ENCODE results near the gene RAG2. TPM values are rescaled to one million over a fixed set of nuclear protein-coding genes. Genes with fewer than 3 reads are reported as not detected.
A peak's percentile ranks its signal among the peaks of the same experiment; 100 is the strongest.

RAG2 gene
- not detected for polyA plus RNA-seq (2013, experiment 1 of 2)
- not detected for polyA plus RNA-seq (2013, experiment 2 of 2)

GRCh38 chr11:36598051-36598450 lies at the start of gene RAG2:
RAG2 (minus strand) TSS chr11:36598236; CDS start chr11:36594168, 4,068 bp downstream.
- Histone ChIP-seq H3K4me1 (ENCODE audit: control insufficient read depth, insufficient read depth, low read length, poor library complexity, severe bottlenecking) (peaks cover 4% of the 10 kb centered on the region), H3K9me3 (ENCODE audit: control insufficient read depth, low read length) (no peaks in the 10 kb centered on the region), H3K27ac (ENCODE audit: low read depth, low read length, severe bottlenecking) (no peak within 1 kb of the TSS), H3K4me3 (ENCODE audit: extremely low read depth, insufficient read depth, low read length, poor library complexity, severe bottlenecking) (no peak within 1 kb of the TSS), H3K36me3 (ENCODE audit: control insufficient read depth, insufficient read depth, low read length) (no peaks in the 10 kb centered on the region)
- 90 to 94% methylated on average over 2 of the region's 2 CpGs for WGBS, 2 experiments (ENCODE audit: insufficient coverage in 2 of 2)

- Histone ChIP-seq H3K9me3 (ENCODE audit: control insufficient read depth, low read length) (no peaks in the 10 kb centered on the region), H3K36me3 (ENCODE audit: control insufficient read depth, insufficient read depth, low read length) (no peaks in the 10 kb centered on the region), H3K4me3 (ENCODE audit: extremely low read depth, insufficient read depth, low read length, poor library complexity, severe bottlenecking) (no peak overlapping the region), H3K4me1 (ENCODE audit: control insufficient read depth, insufficient read depth, low read length, poor library complexity, severe bottlenecking) (no peaks in the 10 kb centered on the region), H3K27ac (ENCODE audit: low read depth, low read length, severe bottlenecking) (no peak overlapping the region)
- WGBS, 2 experiments (ENCODE audit: insufficient coverage in 2 of 2): 88% methylated on average over 1 of the region's 2 CpGs
Observed at GRCh38 chr11:36638556-36638955, 40.5 kb upstream of the RAG2 start.

GRCh38 chr11:36635066-36635862 lies 37.2 kb upstream of the RAG2 start:
- Histone ChIP-seq H3K9me3 (ENCODE audit: control insufficient read depth, low read length) (no peaks in the 10 kb centered on the region), H3K4me1 (ENCODE audit: control insufficient read depth, insufficient read depth, low read length, poor library complexity, severe bottlenecking) (no peaks in the 10 kb centered on the region), H3K36me3 (ENCODE audit: control insufficient read depth, insufficient read depth, low read length) (no peaks in the 10 kb centered on the region), H3K4me3 (ENCODE audit: extremely low read depth, insufficient read depth, low read length, poor library complexity, severe bottlenecking) (no peak overlapping the region), H3K27ac (ENCODE audit: low read depth, low read length, severe bottlenecking) (peak overlapping the region; percentile 66)
- 85 to 100% methylated on average over 1 to 2 of the region's 4 CpGs for WGBS, 2 experiments (ENCODE audit: insufficient coverage in 2 of 2)

- Histone ChIP-seq H3K4me1 (ENCODE audit: control insufficient read depth, insufficient read depth, low read length, poor library complexity, severe bottlenecking) (no peaks in the 10 kb centered on the region), H3K36me3 (ENCODE audit: control insufficient read depth, insufficient read depth, low read length) (no peaks in the 10 kb centered on the region), H3K27ac (ENCODE audit: low read depth, low read length, severe bottlenecking) (no peak overlapping the region), H3K4me3 (ENCODE audit: extremely low read depth, insufficient read depth, low read length, poor library complexity, severe bottlenecking) (no peak overlapping the region), H3K9me3 (ENCODE audit: control insufficient read depth, low read length) (no peaks in the 10 kb centered on the region)
- WGBS, 2 experiments (ENCODE audit: insufficient coverage in 2 of 2): 93 to 100% methylated on average over 2 of the region's 2 CpGs
Observed at GRCh38 chr11:36631774-36632173, 33.7 kb upstream of the RAG2 start.

GRCh38 chr11:36628765-36629244 lies 30.8 kb upstream of the RAG2 start:
- Histone ChIP-seq H3K4me3 (ENCODE audit: extremely low read depth, insufficient read depth, low read length, poor library complexity, severe bottlenecking) (no peak overlapping the region), H3K9me3 (ENCODE audit: control insufficient read depth, low read length) (no peaks in the 10 kb centered on the region), H3K4me1 (ENCODE audit: control insufficient read depth, insufficient read depth, low read length, poor library complexity, severe bottlenecking) (no peaks in the 10 kb centered on the region), H3K27ac (ENCODE audit: low read depth, low read length, severe bottlenecking) (peak overlapping the region; percentile 13), H3K36me3 (ENCODE audit: control insufficient read depth, insufficient read depth, low read length) (no peaks in the 10 kb centered on the region)
- WGBS, 2 experiments (ENCODE audit: insufficient coverage in 2 of 2): 91 to 100% methylated on average over 3 to 4 of the region's 4 CpGs

- Histone ChIP-seq H3K27ac (ENCODE audit: low read depth, low read length, severe bottlenecking) (peak overlapping the region; percentile 13), H3K4me3 (ENCODE audit: extremely low read depth, insufficient read depth, low read length, poor library complexity, severe bottlenecking) (no peak overlapping the region), H3K9me3 (ENCODE audit: control insufficient read depth, low read length) (no peaks in the 10 kb centered on the region), H3K36me3 (ENCODE audit: control insufficient read depth, insufficient read depth, low read length) (no peaks in the 10 kb centered on the region), H3K4me1 (ENCODE audit: control insufficient read depth, insufficient read depth, low read length, poor library complexity, severe bottlenecking) (no peaks in the 10 kb centered on the region)
- 92 to 95% methylated on average over 4 of the region's 5 CpGs for WGBS, 2 experiments (ENCODE audit: insufficient coverage in 2 of 2)
Observed at GRCh38 chr11:36628141-36628540, 30.1 kb upstream of the RAG2 start.

- Histone ChIP-seq H3K4me1 (ENCODE audit: control insufficient read depth, insufficient read depth, low read length, poor library complexity, severe bottlenecking) (no peaks in the 10 kb centered on the region), H3K27ac (ENCODE audit: low read depth, low read length, severe bottlenecking) (no peak overlapping the region), H3K4me3 (ENCODE audit: extremely low read depth, insufficient read depth, low read length, poor library complexity, severe bottlenecking) (no peak overlapping the region), H3K9me3 (ENCODE audit: control insufficient read depth, low read length) (no peaks in the 10 kb centered on the region), H3K36me3 (ENCODE audit: control insufficient read depth, insufficient read depth, low read length) (no peaks in the 10 kb centered on the region)
- WGBS, 2 experiments (ENCODE audit: insufficient coverage in 2 of 2): 92 to 94% methylated on average over 2 of the region's 2 CpGs
Observed at GRCh38 chr11:36627471-36627870, 29.4 kb upstream of the RAG2 start.

- WGBS, 2 experiments (ENCODE audit: insufficient coverage in 2 of 2): no CpG with 5 or more reads among the region's 1 CpG
- H3K4me1 ChIP-seq (ENCODE audit: control insufficient read depth, insufficient read depth, low read length, poor library complexity, severe bottlenecking): no peaks in the 10 kb centered on the region
- H3K27ac ChIP-seq (ENCODE audit: low read depth, low read length, severe bottlenecking): no peak overlapping the region
- no peak overlapping the region for H3K4me3 ChIP-seq (ENCODE audit: extremely low read depth, insufficient read depth, low read length, poor library complexity, severe bottlenecking)
- H3K36me3 ChIP-seq (ENCODE audit: control insufficient read depth, insufficient read depth, low read length): no peaks in the 10 kb centered on the region
- no peaks in the 10 kb centered on the region for H3K9me3 ChIP-seq (ENCODE audit: control insufficient read depth, low read length)
Observed at GRCh38 chr11:36627006-36627405, 29.0 kb upstream of the RAG2 start.

- H3K9me3 ChIP-seq (ENCODE audit: control insufficient read depth, low read length): no peaks in the 10 kb centered on the region
- WGBS, 2 experiments (ENCODE audit: insufficient coverage in 2 of 2): 100% methylated on average over 1 to 2 of the region's 5 CpGs
Observed at GRCh38 chr11:36623494-36623893, 25.5 kb upstream of the RAG2 start.

GRCh38 chr11:36622431-36623136 lies 24.5 kb upstream of the RAG2 start:
- no CpG with 5 or more reads among the region's 3 CpGs for WGBS, 2 experiments (ENCODE audit: insufficient coverage in 2 of 2)
- Histone ChIP-seq H3K4me3 (ENCODE audit: extremely low read depth, insufficient read depth, low read length, poor library complexity, severe bottlenecking) (no peak overlapping the region), H3K27ac (ENCODE audit: low read depth, low read length, severe bottlenecking) (no peak overlapping the region), H3K36me3 (ENCODE audit: control insufficient read depth, insufficient read depth, low read length) (no peaks in the 10 kb centered on the region), H3K4me1 (ENCODE audit: control insufficient read depth, insufficient read depth, low read length, poor library complexity, severe bottlenecking) (no peaks in the 10 kb centered on the region), H3K9me3 (ENCODE audit: control insufficient read depth, low read length) (no peaks in the 10 kb centered on the region)

More at GRCh38 chr11:36623494-36623893, 25.5 kb upstream of the RAG2 start:
- Histone ChIP-seq H3K4me1 (ENCODE audit: control insufficient read depth, insufficient read depth, low read length, poor library complexity, severe bottlenecking) (no peaks in the 10 kb centered on the region), H3K36me3 (ENCODE audit: control insufficient read depth, insufficient read depth, low read length) (no peaks in the 10 kb centered on the region), H3K27ac (ENCODE audit: low read depth, low read length, severe bottlenecking) (no peak overlapping the region), H3K4me3 (ENCODE audit: extremely low read depth, insufficient read depth, low read length, poor library complexity, severe bottlenecking) (no peak overlapping the region)

- Histone ChIP-seq H3K27ac (ENCODE audit: low read depth, low read length, severe bottlenecking) (no peak overlapping the region), H3K4me1 (ENCODE audit: control insufficient read depth, insufficient read depth, low read length, poor library complexity, severe bottlenecking) (no peaks in the 10 kb centered on the region), H3K4me3 (ENCODE audit: extremely low read depth, insufficient read depth, low read length, poor library complexity, severe bottlenecking) (no peak overlapping the region), H3K9me3 (ENCODE audit: control insufficient read depth, low read length) (no peaks in the 10 kb centered on the region), H3K36me3 (ENCODE audit: control insufficient read depth, insufficient read depth, low read length) (no peaks in the 10 kb centered on the region)
Observed at GRCh38 chr11:36620246-36620645, 22.2 kb upstream of the RAG2 start.
